Lung (tissue), 12 donors: ENCODE results near the gene PSMC3IP. TPM values are rescaled to one million over a fixed set of nuclear protein-coding genes. Genes with fewer than 3 reads are reported as not detected.
"Not testable (repeated sequence)": the region's sequence is repeated elsewhere in the genome, so short reads cannot be mapped to it uniquely, and the experiment has no call there.

Experiments
- ATAC-seq: fragments of 200-7000 bp; cut with Tn5 transposase; one replicate; pipeline ENCODE4 v1.9.1; 2020; ENCODE audit warnings: moderate number of reproducible peaks; ENCODE audit not compliant: insufficient read depth, low FRiP score
- DNase-seq, 3 donors: peaks; one replicate each; pipeline ENCODE4 v3.0.0-alpha.2; 2013 to 2017
- H3K27ac ChIP-seq, 2 donors: one replicate each; pipeline ENCODE4 v1.5.1; 2013; ENCODE audit warnings: mild to moderate bottlenecking in 2 of 2, moderate library complexity in 2 of 2, control low read depth in 1 of 2, inconsistent platforms in 1 of 2, low read depth in 1 of 2, low read length in 1 of 2
- H3K27me3 ChIP-seq, 3 donors: one replicate each; pipeline ENCODE4 v1.5.1; 2013; ENCODE audit warnings: low read length in 2 of 3; ENCODE audit not compliant: control insufficient read depth in 3 of 3, insufficient read depth in 3 of 3
- H3K36me3 ChIP-seq, 4 donors: one replicate each; pipeline ENCODE4 v1.5.1; 2013; ENCODE audit warnings: low read length in 4 of 4, mild to moderate bottlenecking in 1 of 4, moderate library complexity in 1 of 4; ENCODE audit not compliant: control insufficient read depth in 4 of 4, insufficient read depth in 4 of 4
- H3K4me1 ChIP-seq, 5 donors: one replicate each; pipeline ENCODE4 v1.5.1; 2013; ENCODE audit warnings: low read length in 5 of 5, mild to moderate bottlenecking in 2 of 5, moderate library complexity in 1 of 5; ENCODE audit not compliant: control insufficient read depth in 5 of 5, insufficient read depth in 5 of 5
- H3K4me3 ChIP-seq: one replicate; pipeline ENCODE4 v1.5.1; 2013; ENCODE audit warnings: mild to moderate bottlenecking, control low read depth, moderate library complexity
- H3K9ac ChIP-seq, 2 donors: one replicate each; pipeline ENCODE4 v1.5.1; 2013; ENCODE audit warnings: low read length in 2 of 2, control low read depth in 1 of 2; ENCODE audit not compliant: insufficient read depth in 1 of 2
- H3K9me3 ChIP-seq, 4 donors: one replicate each; pipeline ENCODE4 v1.5.1; 2013; ENCODE audit warnings: low read length in 3 of 4, mild to moderate bottlenecking in 1 of 4, moderate library complexity in 1 of 4; ENCODE audit not compliant: control insufficient read depth in 4 of 4, insufficient read depth in 3 of 4
- WGBS, 2 donors: extraction: QIAGEN DNeasy Blood & Tissue Kit; methylation state at CpG; one replicate each; pipeline ENCODE4 v1.1.7; 2013; 5-methylcytosine and 5-hydroxymethylcytosine counted together
- polyA plus RNA-seq, 2 donors: library from polyadenylated mRNA; stranded (reverse); fragments of 200-250 nt; gene quantifications; one replicate each; pipeline ENCODE4 v1.2.1, GENCODE V29; 2013
- total RNA-seq, 2 donors: library from RNA; depleted of rRNA in 1 of 2; stranded (reverse); fragments of >200 nt in 1 of 2; gene quantifications; one replicate each; pipeline ENCODE4 v1.2.1, GENCODE V29; 2014 to 2021
- TF ChIP-seq, protein P1 (sequence below): IDR thresholded peaks from 2 replicates; pipeline ENCODE4 v1.5.1; 2012; ENCODE audit warnings: mild to moderate bottlenecking; ENCODE audit errors: control extremely low read depth, extremely low read depth
- donor health status: control.
- donor health status: control.
- donor health status: Bipolar disorder and iron deficiency.
- donor health status: healthy.
- donor health status: DM: yes; HTN: yes; CAD: no.

The PSMC3IP gene
- total and polyA plus RNA-seq, 4 donors, result 3.4 to 7.5 (median 4.0) TPM

GRCh38 chr17:42559075-42559474 lies 18.5 kb downstream of the PSMC3IP start:
- no peaks in the 10 kb centered on the region for H3K9me3 ChIP-seq
- peaks cover 0 to 7% (median 2%) of the 10 kb centered on the region in 4 donors for H3K36me3 ChIP-seq
- no peak overlapping the region for H3K4me3 ChIP-seq
- ATAC-seq (no peak), DNase-seq (no peak)
- TF ChIP-seq, protein P1, sequence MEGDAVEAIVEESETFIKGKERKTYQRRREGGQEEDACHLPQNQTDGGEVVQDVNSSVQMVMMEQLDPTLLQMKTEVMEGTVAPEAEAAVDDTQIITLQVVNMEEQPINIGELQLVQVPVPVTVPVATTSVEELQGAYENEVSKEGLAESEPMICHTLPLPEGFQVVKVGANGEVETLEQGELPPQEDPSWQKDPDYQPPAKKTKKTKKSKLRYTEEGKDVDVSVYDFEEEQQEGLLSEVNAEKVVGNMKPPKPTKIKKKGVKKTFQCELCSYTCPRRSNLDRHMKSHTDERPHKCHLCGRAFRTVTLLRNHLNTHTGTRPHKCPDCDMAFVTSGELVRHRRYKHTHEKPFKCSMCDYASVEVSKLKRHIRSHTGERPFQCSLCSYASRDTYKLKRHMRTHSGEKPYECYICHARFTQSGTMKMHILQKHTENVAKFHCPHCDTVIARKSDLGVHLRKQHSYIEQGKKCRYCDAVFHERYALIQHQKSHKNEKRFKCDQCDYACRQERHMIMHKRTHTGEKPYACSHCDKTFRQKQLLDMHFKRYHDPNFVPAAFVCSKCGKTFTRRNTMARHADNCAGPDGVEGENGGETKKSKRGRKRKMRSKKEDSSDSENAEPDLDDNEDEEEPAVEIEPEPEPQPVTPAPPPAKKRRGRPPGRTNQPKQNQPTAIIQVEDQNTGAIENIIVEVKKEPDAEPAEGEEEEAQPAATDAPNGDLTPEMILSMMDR, result no peak
- H3K4me1 ChIP-seq, result peaks cover 3 to 30% (median 14%) of the 10 kb centered on the region in 5 donors
- H3K27ac ChIP-seq, result peak overlapping the region in 1 of 2 donors; percentile 26
- H3K9ac ChIP-seq, result no peak overlapping the region
- WGBS, 2 donors, result 76 to 89% methylated on average over 6 of the region's 6 CpGs
- no peaks in the 10 kb centered on the region for H3K27me3 ChIP-seq

DNA sequence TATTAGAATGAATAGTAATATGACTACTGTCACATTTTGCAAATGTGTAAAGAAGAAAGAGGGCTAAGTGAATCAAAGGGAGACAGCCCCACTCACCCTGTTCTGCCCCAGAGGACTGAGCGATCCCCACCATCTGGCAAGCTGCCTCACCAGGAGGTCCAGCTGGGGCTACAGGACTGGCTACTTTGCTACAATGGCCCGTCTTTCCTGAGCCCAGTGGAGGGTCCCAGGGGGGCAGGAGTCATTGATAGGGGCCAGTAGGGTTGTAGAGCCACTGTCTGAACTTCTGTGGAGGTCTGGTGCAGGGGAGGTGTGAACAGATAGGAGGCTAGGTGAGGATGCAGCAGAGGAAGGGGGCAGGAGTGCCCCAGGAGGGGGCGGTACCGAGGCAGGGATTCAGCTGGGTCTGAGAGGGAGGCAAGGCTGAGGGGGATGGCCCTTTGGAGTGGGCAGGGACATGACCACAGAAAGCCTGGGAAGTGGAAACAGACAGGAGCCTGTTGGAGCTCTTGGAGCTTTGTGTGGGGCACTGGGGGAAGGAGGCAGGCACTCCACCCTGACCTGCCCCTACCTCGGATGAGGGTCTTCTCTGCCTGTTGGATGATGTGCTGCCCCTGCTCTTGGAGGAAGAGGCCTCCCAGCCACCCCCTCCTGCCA lies 21.4 kb downstream of the PSMC3IP start:
- H3K4me1 ChIP-seq, result peaks cover 0 to 18% (median 4%) of the 10 kb centered on the region in 5 donors
- H3K9ac ChIP-seq, H3K27me3 ChIP-seq, H3K36me3 ChIP-seq, H3K9me3 ChIP-seq, H3K27ac ChIP-seq, DNase-seq, H3K4me3 ChIP-seq, ATAC-seq: not testable (repeated sequence)
- WGBS, 2 donors, result 77 to 78% methylated on average over 5 of the region's 5 CpGs

- TF ChIP-seq, protein P1, result no peak
- Histone ChIP-seq H3K9me3 (no peaks in the 10 kb centered on the region), H3K27me3 (no peaks in the 10 kb centered on the region), H3K4me1 (peaks cover 0 to 18% (median 4%) of the 10 kb centered on the region in 5 donors), H3K36me3 (peaks cover 0 to 4% (median 0%) of the 10 kb centered on the region in 4 donors), H3K9ac (peak overlapping the region; percentile 93 to 94), H3K27ac (peak overlapping the region; percentile 86 to 92), H3K4me3 (peak overlapping the region; percentile 92)
- ATAC-seq, result no peak
- 23 to 28% methylated on average over 4 of the region's 4 CpGs for WGBS, 2 donors
- no peak for DNase-seq
Measured at GRCh38 chr17:42555122-42555622, 22.4 kb downstream of the PSMC3IP start.

GRCh38 chr17:42554250-42555121 lies 23.0 kb downstream of the PSMC3IP start:
- TF ChIP-seq, protein P1, result no peak
- peak overlapping the region; percentile 93 to 94 for H3K9ac ChIP-seq
- 1% methylated on average over 62 to 82 of the region's 82 CpGs for WGBS, 2 donors
- DNase-seq (peak; percentile 92 to 94 (median 93)), ATAC-seq (peak; percentile 90)
- H3K4me1 ChIP-seq, result peaks cover 0 to 18% (median 4%) of the 10 kb centered on the region in 5 donors
- peaks cover 0 to 4% (median 0%) of the 10 kb centered on the region in 4 donors for H3K36me3 ChIP-seq
- peak overlapping the region; percentile 86 to 92 for H3K27ac ChIP-seq
- no peaks in the 10 kb centered on the region for H3K27me3 ChIP-seq
- H3K4me3 ChIP-seq, result peak overlapping the region; percentile 92
- H3K9me3 ChIP-seq, result no peaks in the 10 kb centered on the region
